Measurements from ENCODE around the gene MBTPS1.

DNA sequence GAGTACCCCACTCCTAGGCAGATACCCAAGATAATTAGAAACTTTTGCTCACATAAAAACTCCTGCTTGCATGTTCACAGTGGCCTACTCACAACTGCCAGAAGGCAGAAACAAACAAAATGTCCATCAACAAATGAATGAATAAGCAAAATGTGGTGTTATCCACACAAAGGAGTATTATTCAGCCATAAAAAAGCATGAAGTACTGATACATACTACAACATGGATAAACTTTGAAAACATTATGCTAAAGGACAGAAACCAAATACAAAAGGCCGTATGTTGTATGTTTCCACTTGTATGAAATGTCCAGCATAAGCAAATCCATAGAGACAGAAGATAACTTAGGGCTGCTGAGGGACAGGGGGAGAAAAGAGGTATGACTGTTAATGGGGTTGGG, 26.3 kb upstream of the MBTPS1 start:
- TF ChIP-seq POLR2A (IDR thresholded peaks at IDR 0.05), result no peak
- TF ChIP-seq, protein P1, sequence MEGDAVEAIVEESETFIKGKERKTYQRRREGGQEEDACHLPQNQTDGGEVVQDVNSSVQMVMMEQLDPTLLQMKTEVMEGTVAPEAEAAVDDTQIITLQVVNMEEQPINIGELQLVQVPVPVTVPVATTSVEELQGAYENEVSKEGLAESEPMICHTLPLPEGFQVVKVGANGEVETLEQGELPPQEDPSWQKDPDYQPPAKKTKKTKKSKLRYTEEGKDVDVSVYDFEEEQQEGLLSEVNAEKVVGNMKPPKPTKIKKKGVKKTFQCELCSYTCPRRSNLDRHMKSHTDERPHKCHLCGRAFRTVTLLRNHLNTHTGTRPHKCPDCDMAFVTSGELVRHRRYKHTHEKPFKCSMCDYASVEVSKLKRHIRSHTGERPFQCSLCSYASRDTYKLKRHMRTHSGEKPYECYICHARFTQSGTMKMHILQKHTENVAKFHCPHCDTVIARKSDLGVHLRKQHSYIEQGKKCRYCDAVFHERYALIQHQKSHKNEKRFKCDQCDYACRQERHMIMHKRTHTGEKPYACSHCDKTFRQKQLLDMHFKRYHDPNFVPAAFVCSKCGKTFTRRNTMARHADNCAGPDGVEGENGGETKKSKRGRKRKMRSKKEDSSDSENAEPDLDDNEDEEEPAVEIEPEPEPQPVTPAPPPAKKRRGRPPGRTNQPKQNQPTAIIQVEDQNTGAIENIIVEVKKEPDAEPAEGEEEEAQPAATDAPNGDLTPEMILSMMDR (IDR thresholded peaks at IDR 0.05), result no peak

Data from esophagus squamous epithelium (tissue), 4 donors.